Osteoblast (primary cell): ENCODE measurements around the gene SMIM14. TPM values are rescaled to one million over a fixed set of nuclear protein-coding genes. Genes with fewer than 3 reads are reported as not detected.

Experiments used
- DNase-seq: peaks from one replicate; pipeline ENCODE4 v3.0.0; 2011; ENCODE audit warnings: low spot score, mixed read lengths; ENCODE audit not compliant: insufficient read length; ENCODE audit errors: missing footprints
- H2AFZ ChIP-seq: 2 replicates; pipeline ENCODE4 v1.6.0; 2011; ENCODE audit warnings: mild to moderate bottlenecking, low read length
- H3K27ac ChIP-seq: 2 replicates; pipeline ENCODE4 v1.5.1; 2011; ENCODE audit warnings: mild to moderate bottlenecking, low read depth, low read length, moderate library complexity
- H3K27me3 ChIP-seq: 2 replicates; pipeline ENCODE4 v1.6.0; 2012; ENCODE audit warnings: mild to moderate bottlenecking, control low read depth, inconsistent platforms, low read length, moderate library complexity; ENCODE audit not compliant: insufficient read depth
- H3K36me3 ChIP-seq: 2 replicates; pipeline ENCODE4 v1.5.1; 2011; ENCODE audit warnings: mild to moderate bottlenecking, low read length, control low read depth, moderate library complexity; ENCODE audit not compliant: insufficient read depth
- H3K4me1 ChIP-seq: 2 replicates; pipeline ENCODE4 v1.5.1; 2011; ENCODE audit warnings: mild to moderate bottlenecking, low read length, control low read depth, moderate library complexity; ENCODE audit not compliant: insufficient read depth
- H3K4me2 ChIP-seq: 2 replicates; pipeline ENCODE4 v1.6.0; 2011; ENCODE audit warnings: mild to moderate bottlenecking, low read length; ENCODE audit not compliant: insufficient read depth
- H3K4me3 ChIP-seq: fragments of 200-600 bp; sonication (generic); 3 replicates; pipeline ENCODE4 v1.5.1; 2012; ENCODE audit warnings: mild to moderate bottlenecking, low read length, inconsistent platforms; ENCODE audit not compliant: insufficient read depth
- H3K79me2 ChIP-seq: 2 replicates; pipeline ENCODE4 v1.6.0; 2012; ENCODE audit warnings: mild to moderate bottlenecking, low read length, control low read depth, inconsistent platforms; ENCODE audit not compliant: insufficient read depth
- H3K9me3 ChIP-seq: 2 replicates; pipeline ENCODE4 v1.5.1; 2011; ENCODE audit warnings: low read depth, low read length, control low read depth
- H4K20me1 ChIP-seq: 2 replicates; pipeline ENCODE4 v1.6.0; 2012; ENCODE audit warnings: mild to moderate bottlenecking, low read length, control low read depth; ENCODE audit not compliant: insufficient read depth
- total RNA-seq: library from RNA; depleted of rRNA; stranded (reverse); fragments of >200 nt; gene quantifications from 2 replicates; pipeline ENCODE4 v1.2.3, GENCODE V29; 2012
- TF ChIP-seq, protein P1 (sequence below): IDR thresholded peaks from 2 replicates; pipeline ENCODE4 v1.5.1; 2011; ENCODE audit warnings: mild to moderate bottlenecking, low read depth, low read length, moderate library complexity; ENCODE audit errors: extremely low read depth

The SMIM14 gene
- total RNA-seq, 1 donor = 61.5 TPM

DNA sequence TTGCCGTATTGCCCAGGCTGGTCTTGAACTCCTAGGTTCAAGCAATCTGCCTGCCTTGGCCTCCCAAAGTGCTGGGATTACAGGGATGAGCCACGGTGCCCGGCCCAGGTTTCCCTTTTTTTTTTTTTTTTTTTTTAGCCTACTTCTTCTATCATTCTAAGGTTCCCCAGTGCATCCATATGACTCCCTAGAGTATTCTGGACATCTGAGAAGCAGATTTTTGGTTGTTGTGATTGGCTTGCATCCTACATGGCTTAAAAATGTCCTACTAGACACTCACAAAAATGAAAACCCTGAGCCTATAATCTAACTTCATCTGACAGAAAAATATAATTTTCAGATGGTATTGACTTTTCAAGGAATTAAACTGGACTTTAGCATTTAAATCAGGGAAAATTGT, 41.7 kb downstream of the SMIM14 start:
- TF ChIP-seq, protein P1, sequence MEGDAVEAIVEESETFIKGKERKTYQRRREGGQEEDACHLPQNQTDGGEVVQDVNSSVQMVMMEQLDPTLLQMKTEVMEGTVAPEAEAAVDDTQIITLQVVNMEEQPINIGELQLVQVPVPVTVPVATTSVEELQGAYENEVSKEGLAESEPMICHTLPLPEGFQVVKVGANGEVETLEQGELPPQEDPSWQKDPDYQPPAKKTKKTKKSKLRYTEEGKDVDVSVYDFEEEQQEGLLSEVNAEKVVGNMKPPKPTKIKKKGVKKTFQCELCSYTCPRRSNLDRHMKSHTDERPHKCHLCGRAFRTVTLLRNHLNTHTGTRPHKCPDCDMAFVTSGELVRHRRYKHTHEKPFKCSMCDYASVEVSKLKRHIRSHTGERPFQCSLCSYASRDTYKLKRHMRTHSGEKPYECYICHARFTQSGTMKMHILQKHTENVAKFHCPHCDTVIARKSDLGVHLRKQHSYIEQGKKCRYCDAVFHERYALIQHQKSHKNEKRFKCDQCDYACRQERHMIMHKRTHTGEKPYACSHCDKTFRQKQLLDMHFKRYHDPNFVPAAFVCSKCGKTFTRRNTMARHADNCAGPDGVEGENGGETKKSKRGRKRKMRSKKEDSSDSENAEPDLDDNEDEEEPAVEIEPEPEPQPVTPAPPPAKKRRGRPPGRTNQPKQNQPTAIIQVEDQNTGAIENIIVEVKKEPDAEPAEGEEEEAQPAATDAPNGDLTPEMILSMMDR = no peak

GRCh38 chr4:39591290-39591689, 47.4 kb downstream of the SMIM14 start:
- no peak overlapping the region for H3K4me3 ChIP-seq

More for the DNA sequence above, 41.7 kb downstream of the SMIM14 start:
- H3K27me3 ChIP-seq = no peaks in the 10 kb centered on the region
- H3K9me3 ChIP-seq = no peaks in the 10 kb centered on the region
- peaks cover 8% of the 10 kb centered on the region for H3K4me1 ChIP-seq
- no peak overlapping the region for H3K4me3 ChIP-seq
- H2AFZ ChIP-seq = no peak overlapping the region
- no peak overlapping the region for H3K4me2 ChIP-seq
- no peak for DNase-seq
- no peak overlapping the region for H3K27ac ChIP-seq
- H3K79me2 ChIP-seq = peaks cover 13% of the 10 kb centered on the region
- no peaks in the 10 kb centered on the region for H4K20me1 ChIP-seq
- peaks cover 3% of the 10 kb centered on the region for H3K36me3 ChIP-seq

GRCh38 chr4:39587881-39588280, 50.8 kb downstream of the SMIM14 start:
- Histone ChIP-seq H3K36me3 (no peaks in the 10 kb centered on the region), H2AFZ (no peak overlapping the region), H3K27me3 (no peaks in the 10 kb centered on the region), H3K27ac (peak overlapping the region; percentile 55), H4K20me1 (no peaks in the 10 kb centered on the region), H3K4me3 (no peak overlapping the region), H3K4me1 (peaks cover 6% of the 10 kb centered on the region), H3K79me2 (peaks cover 38% of the 10 kb centered on the region), H3K4me2 (peak overlapping the region; percentile 4), H3K9me3 (no peaks in the 10 kb centered on the region)
- TF ChIP-seq, protein P1 = no peak
- peak; percentile 49 for DNase-seq

More at GRCh38 chr4:39591290-39591689, 47.4 kb downstream of the SMIM14 start:
- H3K27ac ChIP-seq = no peak overlapping the region
- TF ChIP-seq, protein P1 = peak; percentile 16
- H3K9me3 ChIP-seq = no peaks in the 10 kb centered on the region
- DNase-seq = no peak
- H3K27me3 ChIP-seq = no peaks in the 10 kb centered on the region
- peaks cover 29% of the 10 kb centered on the region for H3K79me2 ChIP-seq
- H3K4me2 ChIP-seq = no peak overlapping the region
- no peak overlapping the region for H2AFZ ChIP-seq
- no peaks in the 10 kb centered on the region for H4K20me1 ChIP-seq
- H3K36me3 ChIP-seq = peaks cover under 1% of the 10 kb centered on the region
- H3K4me1 ChIP-seq = peaks cover 6% of the 10 kb centered on the region

DNA sequence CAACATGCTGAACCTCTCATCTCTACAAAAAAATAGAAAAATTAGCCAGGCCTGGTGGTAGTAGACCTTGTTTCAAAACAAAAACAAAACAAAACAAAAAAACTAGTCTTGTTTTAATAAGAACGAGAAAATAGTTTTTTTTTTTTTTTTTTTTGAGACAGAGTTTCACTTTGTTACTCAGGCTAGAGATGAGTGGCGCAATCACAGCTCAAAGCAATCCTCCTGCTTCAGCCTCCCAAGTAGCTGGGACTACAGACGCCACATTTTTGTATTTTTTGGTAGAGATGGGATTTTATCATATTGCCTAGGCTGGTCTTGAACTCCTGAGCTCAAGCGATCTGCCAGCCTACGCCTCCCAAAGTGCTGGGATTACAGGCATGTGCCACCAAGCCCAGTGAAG, 63.7 kb downstream of the SMIM14 start:
- H3K4me1 ChIP-seq = peaks cover 3% of the 10 kb centered on the region
- H3K27me3 ChIP-seq = no peaks in the 10 kb centered on the region
- no peak overlapping the region for H2AFZ ChIP-seq
- peaks cover 4% of the 10 kb centered on the region for H3K79me2 ChIP-seq
- TF ChIP-seq, protein P1 = no peak
- H3K4me2 ChIP-seq = no peak overlapping the region
- H3K9me3 ChIP-seq = no peaks in the 10 kb centered on the region
- H3K4me3 ChIP-seq = no peak overlapping the region
- no peak overlapping the region for H3K27ac ChIP-seq
- peaks cover 6% of the 10 kb centered on the region for H3K36me3 ChIP-seq
- DNase-seq = no peak
- H4K20me1 ChIP-seq = no peaks in the 10 kb centered on the region
